A549 (cell line): ENCODE data around the gene PDP2.

Experiments used
- CTCF ChIP-seq: fragments of >200 bp; sonication (Bioruptor Twin); formaldehyde crosslinking; IDR thresholded peaks from 3 replicates; pipeline ENCODE4 v1.5.1; 2016
- EP300 ChIP-seq, 2 experiments: fragments of >200 bp; sonication (Bioruptor Twin); formaldehyde crosslinking; IDR thresholded peaks; 2 replicates in 1 of 2; 3 replicates in 1 of 2; pipeline ENCODE4 v1.6.1; 2016 to 2017
- POLR2A ChIP-seq: IDR thresholded peaks from 2 replicates; pipeline ENCODE4 v1.6.1; 2012; ENCODE audit warnings: mild to moderate bottlenecking, low read length
- RAD21 ChIP-seq, 2 experiments: fragments of >200 bp in 1 of 2; sonication (Bioruptor Twin) in 1 of 2; formaldehyde crosslinking in 1 of 2; IDR thresholded peaks in 1 of 2; conservative IDR thresholded peaks in 1 of 2; 2 replicates in 1 of 2; 3 replicates in 1 of 2; pipeline ENCODE4 v1.6.1; 2012 to 2018; ENCODE audit warnings: inconsistent platforms in 1 of 2
- RFX5 ChIP-seq: fragments of 450-650 bp; IDR thresholded peaks from 2 replicates; pipeline ENCODE4 v1.7.1; 2014; ENCODE audit warnings: antibody characterized with exemption, mild to moderate bottlenecking, moderate library complexity
- TFCP2L1 ChIP-seq: fragments of 250-450 bp; sonication (Bioruptor Pico); IDR thresholded peaks from 2 replicates; pipeline ENCODE4 v1.5.0; 2021; ENCODE audit warnings: mild to moderate bottlenecking

GRCh38 chr16:66894055-66894454 is 13.7 kb downstream of the PDP2 start:
- TF ChIP-seq CTCF, result no peak
- TF ChIP-seq EP300 (IDR thresholded peaks at IDR 0.05), result no peak
- TF ChIP-seq RAD21 (conservative IDR thresholded peaks at IDR 0.05 in 1 of 2, IDR thresholded peaks at IDR 0.05 in 1 of 2), result no peak
- no peak for TF ChIP-seq TFCP2L1 (CRISPR knock-in tag)
- no peak for TF ChIP-seq RFX5
- no peak for TF ChIP-seq POLR2A
